22Rv1 (cell line): Measurements from ENCODE around the gene RABGAP1L.

Experiments
- ZFX ChIP-seq: fragments of 450-650 bp; IDR thresholded peaks from 2 replicates; pipeline ENCODE4 v1.6.1; 2017; ENCODE audit warnings: antibody characterized with exemption, borderline replicate concordance
- TF ChIP-seq, protein P1 (sequence below): fragments of 450-650 bp; IDR thresholded peaks from 2 replicates; pipeline ENCODE4 v1.5.1; 2017; ENCODE audit warnings: mild to moderate bottlenecking

DNA sequence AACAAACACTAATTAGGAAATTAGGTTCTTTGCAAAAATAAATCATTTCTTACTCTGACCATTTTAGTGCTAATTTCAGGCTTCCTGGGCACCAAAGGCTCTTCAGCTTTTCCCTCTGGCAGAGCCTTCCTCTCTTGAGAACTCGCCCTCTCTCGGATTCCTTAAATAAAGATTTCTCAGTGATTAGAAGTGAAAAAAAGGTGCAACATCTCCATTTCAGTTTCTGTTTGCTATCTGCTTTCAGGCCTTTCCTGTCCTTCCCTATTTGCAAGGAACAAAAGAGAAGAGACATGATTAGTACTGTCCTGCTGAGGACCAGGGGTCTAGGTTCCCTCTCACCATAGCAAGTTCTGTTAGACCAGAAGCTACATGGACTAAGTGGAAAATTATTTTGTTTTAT lies 812.6 kb downstream of the RABGAP1L start:
- TF ChIP-seq, protein P1, sequence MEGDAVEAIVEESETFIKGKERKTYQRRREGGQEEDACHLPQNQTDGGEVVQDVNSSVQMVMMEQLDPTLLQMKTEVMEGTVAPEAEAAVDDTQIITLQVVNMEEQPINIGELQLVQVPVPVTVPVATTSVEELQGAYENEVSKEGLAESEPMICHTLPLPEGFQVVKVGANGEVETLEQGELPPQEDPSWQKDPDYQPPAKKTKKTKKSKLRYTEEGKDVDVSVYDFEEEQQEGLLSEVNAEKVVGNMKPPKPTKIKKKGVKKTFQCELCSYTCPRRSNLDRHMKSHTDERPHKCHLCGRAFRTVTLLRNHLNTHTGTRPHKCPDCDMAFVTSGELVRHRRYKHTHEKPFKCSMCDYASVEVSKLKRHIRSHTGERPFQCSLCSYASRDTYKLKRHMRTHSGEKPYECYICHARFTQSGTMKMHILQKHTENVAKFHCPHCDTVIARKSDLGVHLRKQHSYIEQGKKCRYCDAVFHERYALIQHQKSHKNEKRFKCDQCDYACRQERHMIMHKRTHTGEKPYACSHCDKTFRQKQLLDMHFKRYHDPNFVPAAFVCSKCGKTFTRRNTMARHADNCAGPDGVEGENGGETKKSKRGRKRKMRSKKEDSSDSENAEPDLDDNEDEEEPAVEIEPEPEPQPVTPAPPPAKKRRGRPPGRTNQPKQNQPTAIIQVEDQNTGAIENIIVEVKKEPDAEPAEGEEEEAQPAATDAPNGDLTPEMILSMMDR, result no peak
- no peak for TF ChIP-seq ZFX
